B cell (primary cell): ENCODE results near the gene DYRK2. TPM values are rescaled to one million over a fixed set of nuclear protein-coding genes. Genes with fewer than 3 reads are reported as not detected.

ENCODE experiments used
- ATAC-seq: fragments of 200-7000 bp; cut with Tn5 transposase; one replicate; pipeline ENCODE4 v1.10.0; 2021; ENCODE audit warnings: low read depth, mild to moderate bottlenecking, moderate number of reproducible peaks, moderate library complexity
- CTCF ChIA-PET: fragments of 350-600 bp; sonication (Branson Sonifier 250); formaldehyde crosslinking; loops from one replicate; lab custom pipeline; 2021; ENCODE audit warnings: antibody characterized with exemption, inconsistent platforms; lab: Charles Lee
- POLR2A ChIA-PET: fragments of 350-600 bp; sonication (Branson Sonifier 250); formaldehyde crosslinking; loops from one replicate; lab custom pipeline; 2021; ENCODE audit warnings: antibody characterized with exemption; lab: Charles Lee
- DNase-seq: peaks from one replicate; pipeline ENCODE4 v3.0.0; 2013
- H2AFZ ChIP-seq: 2 replicates; pipeline ENCODE4 v1.6.1; 2012; ENCODE audit warnings: mild to moderate bottlenecking, low read depth, low read length; ENCODE audit not compliant: insufficient read depth, poor library complexity, severe bottlenecking
- H3K27ac ChIP-seq, 2 donors: 1 replicate in 1 of 2; 2 replicates in 1 of 2; pipeline ENCODE4 v1.5.1; 2012 to 2013; ENCODE audit warnings: low read length in 2 of 2, mild to moderate bottlenecking in 2 of 2, moderate library complexity in 1 of 2
- H3K27me3 ChIP-seq, 4 experiments: fragments of 200-600 bp in 1 of 4; sonication (generic) in 1 of 4; replicated peaks in 1 of 4; 1 replicate in 2 of 4; 2 replicates in 2 of 4; pipeline versions ENCODE4 v1.6.1 to v1.7.0; 2013 to 2016; ENCODE audit warnings: low read length in 3 of 4, mild to moderate bottlenecking in 2 of 4, mixed read lengths in 1 of 4, moderate library complexity in 1 of 4; ENCODE audit not compliant: insufficient read depth in 4 of 4, control insufficient read depth in 3 of 4; ENCODE audit errors: control extremely low read depth in 1 of 4
- H3K36me3 ChIP-seq, 2 experiments: replicated peaks in 1 of 2; 1 replicate in 1 of 2; 2 replicates in 1 of 2; pipeline versions ENCODE4 v1.6.1 to v1.7.1; 2013; ENCODE audit warnings: low read length in 1 of 2; ENCODE audit not compliant: insufficient read depth in 2 of 2, control insufficient read depth in 1 of 2; ENCODE audit errors: control extremely low read depth in 1 of 2, extremely low read depth in 1 of 2
- H3K4me1 ChIP-seq, 2 donors: fragments of 200-600 bp in 1 of 2; sonication (generic) in 1 of 2; 1 replicate in 1 of 2; 2 replicates in 1 of 2; pipeline versions ENCODE4 v1.5.1 to v1.6.1; 2013 to 2017; ENCODE audit warnings: low read length in 2 of 2; ENCODE audit not compliant: control insufficient read depth in 2 of 2, insufficient read depth in 2 of 2
- H3K4me2 ChIP-seq: replicated peaks from 2 replicates; pipeline ENCODE3; 2012; ENCODE audit warnings: mild to moderate bottlenecking, low read depth, low read length; ENCODE audit not compliant: poor library complexity, severe bottlenecking
- H3K4me3 ChIP-seq, 5 experiments: fragments of 200-600 bp in 1 of 5; sonication (generic) in 1 of 5; 1 replicate in 3 of 5; 2 replicates in 2 of 5; pipeline versions ENCODE4 v1.5.1 to v1.7.0; 2011 to 2016; ENCODE audit warnings: low read length in 4 of 5, mild to moderate bottlenecking in 4 of 5, low read depth in 2 of 5, control low read depth in 1 of 5, moderate library complexity in 1 of 5; ENCODE audit not compliant: insufficient read depth in 1 of 5; ENCODE audit errors: control extremely low read depth in 1 of 5, extremely low read depth in 1 of 5
- H3K79me2 ChIP-seq: fragments of 200-600 bp; sonication (generic); one replicate; pipeline ENCODE4 v1.6.0; 2016; ENCODE audit warnings: low read length; ENCODE audit not compliant: control insufficient read depth, insufficient read depth
- H3K9ac ChIP-seq: fragments of 200-600 bp; sonication (generic); 2 replicates; pipeline ENCODE4 v1.6.1; 2017; ENCODE audit warnings: mild to moderate bottlenecking, low read length, moderate library complexity
- H3K9me3 ChIP-seq, 3 donors: one replicate each; pipeline versions ENCODE4 v1.6.1 to v1.7.1; 2013; ENCODE audit warnings: low read length in 2 of 3; ENCODE audit not compliant: control insufficient read depth in 2 of 3, insufficient read depth in 1 of 3; ENCODE audit errors: control extremely low read depth in 1 of 3
- H4K20me1 ChIP-seq: 2 replicates; pipeline ENCODE4 v1.6.0; 2012; ENCODE audit warnings: mild to moderate bottlenecking, low read length; ENCODE audit not compliant: insufficient read depth, control insufficient read depth, poor library complexity, severe bottlenecking
- H3K27ac Mint-ChIP-seq: one replicate; pipeline ENCODE4 v1.8.0; 2021; ENCODE audit warnings: mixed read lengths
- H3K27me3 Mint-ChIP-seq: one replicate; pipeline ENCODE4 v1.8.0; 2021; ENCODE audit warnings: mixed read lengths
- H3K4me1 Mint-ChIP-seq: one replicate; pipeline ENCODE4 v1.8.0; 2021; ENCODE audit warnings: mixed read lengths
- H3K4me3 Mint-ChIP-seq: one replicate; pipeline ENCODE4 v1.8.0; 2021; ENCODE audit warnings: mixed read lengths
- H3K9me3 Mint-ChIP-seq: one replicate; pipeline ENCODE4 v1.8.0; 2022; ENCODE audit warnings: mixed read lengths; ENCODE audit not compliant: insufficient read depth
- EZH2 ChIP-seq: IDR thresholded peaks from 2 replicates; pipeline ENCODE4 v1.6.1; 2012; ENCODE audit warnings: borderline replicate concordance, low read depth, mild to moderate bottlenecking, moderate library complexity, low read length; ENCODE audit not compliant: insufficient read depth, poor library complexity, severe bottlenecking
- WGBS: methylation state at CpG from one replicate; pipeline ENCODE4 v1.1.5; 2013; ENCODE audit warnings: missing lambda C conversion rate; ENCODE audit not compliant: insufficient coverage; 5-methylcytosine and 5-hydroxymethylcytosine counted together
- intact Hi-C: fragments of 100-400 bp; cut with micrococcal nuclease; formaldehyde crosslinking; loops from one replicate; pipeline ENCODE4 v1.10.0; 2022
- polyA plus RNA-seq: library from polyadenylated mRNA; depleted of rRNA; stranded (reverse); fragments of >200 nt; gene quantifications from 2 replicates; pipeline ENCODE4 v1.2.3, GENCODE V29; 2012
- total RNA-seq, 2 donors: library from RNA; stranded (reverse); fragments of 120-200 nt in 1 of 2; gene quantifications; 1 replicate in 1 of 2; 2 replicates in 1 of 2; pipeline versions ENCODE4 v1.2.3 to v1.2.4, GENCODE V29; 2013 to 2022
- TF ChIP-seq, protein P1 (sequence below): fragments of 200-600 bp; IDR thresholded peaks from one replicate; pipeline ENCODE4 v1.8.0; 2022; ENCODE audit warnings: antibody characterized with exemption, mild to moderate bottlenecking

Gene DYRK2
- total and polyA plus RNA-seq, 2 donors (not counting 1 experiment from before 2014, with no cell fraction given) = 21.3 to 75.3 TPM

DNA sequence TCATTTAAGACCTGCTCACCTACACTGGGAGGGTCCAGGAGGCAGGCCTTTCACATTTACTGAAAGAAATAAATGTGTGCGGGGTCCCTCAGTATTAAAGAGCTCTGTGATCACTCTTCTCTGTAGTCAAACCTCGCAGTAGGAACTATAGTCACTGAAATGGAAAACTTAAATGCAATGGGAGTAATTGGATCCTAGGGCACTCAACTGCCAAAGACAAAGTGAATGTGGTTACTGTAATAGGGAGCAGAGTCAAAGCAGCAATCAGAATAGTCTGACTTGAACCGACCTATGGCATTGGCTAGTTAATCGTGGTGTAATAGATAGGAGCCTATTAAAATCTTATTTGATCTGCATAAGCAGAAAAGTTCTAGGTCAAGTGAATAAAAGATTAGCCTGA lies 26.6 kb upstream of the DYRK2 start:
- no peaks in the 10 kb centered on the region for H3K27me3 ChIP-seq
- no peak for DNase-seq
- no peak overlapping the region for H3K9ac ChIP-seq
- H3K27ac ChIP-seq = no peak overlapping the region
- Mint-ChIP-seq H3K9me3 (no peaks in the 10 kb centered on the region), H3K27ac (no peak overlapping the region), H3K4me3 (no peak overlapping the region), H3K27me3 (no peaks in the 10 kb centered on the region), H3K4me1 (peaks cover 26% of the 10 kb centered on the region)
- no peak for ATAC-seq
- peaks cover 0 to 3% (median 0%) of the 10 kb centered on the region in 3 donors for H3K9me3 ChIP-seq
- WGBS = no CpG with 5 or more reads among the region's 4 CpGs
- H3K4me3 ChIP-seq = no peak overlapping the region
- H3K36me3 ChIP-seq = no peaks in the 10 kb centered on the region
- H4K20me1 ChIP-seq = no peaks in the 10 kb centered on the region
- no peak overlapping the region for H3K4me2 ChIP-seq
- H2AFZ ChIP-seq = no peak overlapping the region
- no peak for TF ChIP-seq EZH2
- TF ChIP-seq, protein P1, sequence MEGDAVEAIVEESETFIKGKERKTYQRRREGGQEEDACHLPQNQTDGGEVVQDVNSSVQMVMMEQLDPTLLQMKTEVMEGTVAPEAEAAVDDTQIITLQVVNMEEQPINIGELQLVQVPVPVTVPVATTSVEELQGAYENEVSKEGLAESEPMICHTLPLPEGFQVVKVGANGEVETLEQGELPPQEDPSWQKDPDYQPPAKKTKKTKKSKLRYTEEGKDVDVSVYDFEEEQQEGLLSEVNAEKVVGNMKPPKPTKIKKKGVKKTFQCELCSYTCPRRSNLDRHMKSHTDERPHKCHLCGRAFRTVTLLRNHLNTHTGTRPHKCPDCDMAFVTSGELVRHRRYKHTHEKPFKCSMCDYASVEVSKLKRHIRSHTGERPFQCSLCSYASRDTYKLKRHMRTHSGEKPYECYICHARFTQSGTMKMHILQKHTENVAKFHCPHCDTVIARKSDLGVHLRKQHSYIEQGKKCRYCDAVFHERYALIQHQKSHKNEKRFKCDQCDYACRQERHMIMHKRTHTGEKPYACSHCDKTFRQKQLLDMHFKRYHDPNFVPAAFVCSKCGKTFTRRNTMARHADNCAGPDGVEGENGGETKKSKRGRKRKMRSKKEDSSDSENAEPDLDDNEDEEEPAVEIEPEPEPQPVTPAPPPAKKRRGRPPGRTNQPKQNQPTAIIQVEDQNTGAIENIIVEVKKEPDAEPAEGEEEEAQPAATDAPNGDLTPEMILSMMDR = no peak
- CTCF ChIA-PET = no interaction called here
- H3K79me2 ChIP-seq = no peaks in the 10 kb centered on the region
- POLR2A ChIA-PET = no interaction called here
- intact Hi-C loops = no loop called here
- peaks cover 21 to 25% of the 10 kb centered on the region in 2 donors for H3K4me1 ChIP-seq

DNA sequence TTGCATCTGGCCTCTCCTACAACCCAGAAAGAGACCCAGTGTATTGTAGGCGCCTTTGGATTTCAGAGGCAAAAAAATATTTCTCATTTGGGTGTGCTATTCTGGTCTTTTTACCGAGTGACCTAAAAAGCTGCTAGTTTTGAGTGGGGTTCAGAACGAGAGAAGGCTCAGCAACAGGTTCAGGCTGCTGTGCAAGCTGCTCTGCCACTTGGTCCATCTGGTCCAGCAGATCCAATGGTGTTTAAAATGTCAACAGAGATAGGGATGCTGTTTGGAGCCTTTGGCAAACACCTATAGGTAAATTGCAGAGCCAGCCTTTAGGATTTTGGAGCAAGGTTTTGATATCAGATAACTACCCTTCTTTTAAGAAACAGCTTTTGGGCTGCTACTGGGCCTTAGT lies 25.3 kb upstream of the DYRK2 start:
- H3K4me1 ChIP-seq = peaks cover 11 to 15% of the 10 kb centered on the region in 2 donors
- peaks cover 0 to 3% (median 0%) of the 10 kb centered on the region in 3 donors for H3K9me3 ChIP-seq
- no peak for DNase-seq
- no peaks in the 10 kb centered on the region for H3K27me3 Mint-ChIP-seq
- no peak overlapping the region for H3K4me2 ChIP-seq
- no peak overlapping the region for H2AFZ ChIP-seq
- no peak for ATAC-seq
- CTCF ChIA-PET = no interaction called here
- H4K20me1 ChIP-seq = no peaks in the 10 kb centered on the region
- 92% methylated on average over 3 of the region's 3 CpGs for WGBS
- no peak overlapping the region for H3K4me3 Mint-ChIP-seq
- no peak overlapping the region for H3K4me3 ChIP-seq
- POLR2A ChIA-PET = interaction anchor here (1.4 kb wide), 1 partner anchor 11 kb away, joined by 3 read pairs; no protein-coding TSS in a partner anchor
- TF ChIP-seq EZH2 = no peak
- TF ChIP-seq, protein P1 = no peak
- H3K27ac Mint-ChIP-seq = no peak overlapping the region
- intact Hi-C loops = no loop called here
- H3K4me1 Mint-ChIP-seq = peaks cover 20% of the 10 kb centered on the region
- no peak overlapping the region for H3K27ac ChIP-seq
- no peaks in the 10 kb centered on the region for H3K9me3 Mint-ChIP-seq
- H3K79me2 ChIP-seq = no peaks in the 10 kb centered on the region
- no peaks in the 10 kb centered on the region for H3K36me3 ChIP-seq
- H3K27me3 ChIP-seq = no peaks in the 10 kb centered on the region
- H3K9ac ChIP-seq = no peak overlapping the region
